WTC11 (cell line): Measurements from ENCODE around the gene BFSP2. TPM values are rescaled to one million over a fixed set of nuclear protein-coding genes. Genes with fewer than 3 reads are reported as not detected.

Experiments
- ATAC-seq: fragments of 200-7000 bp; cut with Tn5 transposase; 2 replicates; pipeline ENCODE4 v1.10.0; 2021; ENCODE audit warnings: mild to moderate bottlenecking, moderate library complexity
- CTCF ChIA-PET: fragments of 300-600 bp; sonication (Branson Sonifier 250); formaldehyde crosslinking; loops from one replicate; lab custom pipeline; 2021; ENCODE audit warnings: antibody characterized with exemption; lab: Charles Lee
- POLR2A ChIA-PET: fragments of 350-600 bp; sonication (Branson Sonifier 250); formaldehyde crosslinking; loops from one replicate; lab custom pipeline; 2021; ENCODE audit warnings: antibody characterized with exemption; lab: Charles Lee
- DNase-seq: peaks from one replicate; pipeline ENCODE4 v3.0.0; 2021; ENCODE audit warnings: low spot score
- H3K27ac Mint-ChIP-seq: 2 replicates; pipeline ENCODE4 v1.8.0; 2021; ENCODE audit warnings: mixed read lengths
- H3K27me3 Mint-ChIP-seq: 2 replicates; pipeline ENCODE4 v1.8.0; 2021; ENCODE audit warnings: low read depth, mild to moderate bottlenecking, moderate library complexity, mixed read lengths
- H3K36me3 Mint-ChIP-seq: 2 replicates; pipeline ENCODE4 v1.8.0; 2021; ENCODE audit warnings: mixed read lengths
- H3K4me1 Mint-ChIP-seq: 2 replicates; pipeline ENCODE4 v1.8.0; 2022; ENCODE audit warnings: mixed read lengths
- H3K4me3 Mint-ChIP-seq: 2 replicates; pipeline ENCODE4 v1.8.0; 2021; ENCODE audit warnings: mild to moderate bottlenecking, moderate library complexity, mixed read lengths
- H3K9me3 Mint-ChIP-seq: 2 replicates; pipeline ENCODE4 v1.8.0; 2021; ENCODE audit warnings: mixed read lengths
- ATF2 ChIP-seq: sonication (generic); formaldehyde crosslinking; IDR thresholded peaks from 2 replicates; pipeline ENCODE4 v1.8.1; 2022; ENCODE audit warnings: low read depth, missing genetic modification reagents, borderline replicate concordance
- FOXJ3 ChIP-seq: sonication (generic); formaldehyde crosslinking; IDR thresholded peaks from 2 replicates; pipeline ENCODE4 v1.9.0; 2021; ENCODE audit warnings: missing genetic modification reagents, mild to moderate bottlenecking, borderline replicate concordance
- JAZF1 ChIP-seq: fragments of 250-450 bp; sonication (Bioruptor Pico); IDR thresholded peaks from 2 replicates; pipeline ENCODE4 v1.9.0; 2021; ENCODE audit warnings: moderate library complexity, mild to moderate bottlenecking, inconsistent platforms
- JUN ChIP-seq: sonication (generic); formaldehyde crosslinking; IDR thresholded peaks from 2 replicates; pipeline ENCODE4 v1.8.0; 2023; ENCODE audit warnings: mild to moderate bottlenecking, missing genetic modification reagents
- MAX ChIP-seq: sonication (generic); formaldehyde crosslinking; IDR thresholded peaks from 2 replicates; pipeline ENCODE4 v1.8.0; 2022; ENCODE audit warnings: mild to moderate bottlenecking, missing genetic modification reagents
- MLX ChIP-seq: sonication (generic); formaldehyde crosslinking; IDR thresholded peaks from 2 replicates; pipeline ENCODE4 v1.8.1; 2023; ENCODE audit warnings: mild to moderate bottlenecking, missing genetic modification reagents, moderate library complexity
- NFATC4 ChIP-seq: fragments of 250-450 bp; sonication (Bioruptor Pico); IDR thresholded peaks from 2 replicates; pipeline ENCODE4 v1.9.0; 2021; ENCODE audit warnings: mild to moderate bottlenecking
- PREB ChIP-seq: sonication (generic); formaldehyde crosslinking; IDR thresholded peaks from 2 replicates; pipeline ENCODE4 v1.8.1; 2022; ENCODE audit warnings: mild to moderate bottlenecking, missing genetic modification reagents, moderate library complexity, borderline replicate concordance
- SP1 ChIP-seq: sonication (generic); formaldehyde crosslinking; conservative IDR thresholded peaks from 2 replicates; pipeline ENCODE4 v1.8.1; 2022; ENCODE audit warnings: missing genetic modification reagents
- TEAD1 ChIP-seq: sonication (generic); formaldehyde crosslinking; IDR thresholded peaks from 2 replicates; pipeline ENCODE4 v1.8.0; 2022; ENCODE audit warnings: mild to moderate bottlenecking, missing genetic modification reagents
- ZBTB21 ChIP-seq: sonication (generic); formaldehyde crosslinking; IDR thresholded peaks from 2 replicates; pipeline ENCODE4 v1.8.1; 2023; ENCODE audit warnings: mild to moderate bottlenecking, missing genetic modification reagents, borderline replicate concordance
- ZBTB43 ChIP-seq: sonication (generic); formaldehyde crosslinking; IDR thresholded peaks from 2 replicates; pipeline ENCODE4 v1.8.1; 2023; ENCODE audit warnings: mild to moderate bottlenecking, missing genetic modification reagents
- ZNF138 ChIP-seq: sonication (generic); formaldehyde crosslinking; conservative IDR thresholded peaks from 2 replicates; pipeline ENCODE4 v1.8.1; 2022; ENCODE audit warnings: mild to moderate bottlenecking, moderate library complexity, missing genetic modification reagents
- ZNF512 ChIP-seq: sonication (generic); formaldehyde crosslinking; IDR thresholded peaks from 2 replicates; pipeline ENCODE4 v1.8.1; 2022; ENCODE audit warnings: missing genetic modification reagents, borderline replicate concordance
- total RNA-seq: library from RNA; stranded (reverse); gene quantifications from 3 replicates; pipeline ENCODE4 v1.2.3, GENCODE V29; 2021

Gene BFSP2
- total RNA-seq, 1 experiment from 2014 or later, result not detected

- no peak for TF ChIP-seq ZNF512 (CRISPR knock-in tag)
- TF ChIP-seq, all 79 proteins: peak for 0
Measured at GRCh38 chr3:133451309-133451708, 51.5 kb downstream of the BFSP2 start (continued).

GRCh38 chr3:133452641-133453319 is 52.9 kb downstream of the BFSP2 start:
- Mint-ChIP-seq H3K4me1 (peaks cover 17% of the 10 kb centered on the region), H3K27ac (no peak overlapping the region), H3K9me3 (no peaks in the 10 kb centered on the region), H3K4me3 (no peak overlapping the region), H3K27me3 (no peaks in the 10 kb centered on the region), H3K36me3 (no peaks in the 10 kb centered on the region)
- DNase-seq (no peak), ATAC-seq (peak; percentile 39; the same call in 1 of the 2 replicates)
- CTCF ChIA-PET, result interaction anchor here (1.7 kb wide), 1 partner anchor 36 kb away, joined by 4 read pairs; no protein-coding TSS in a partner anchor
- TF ChIP-seq SP1 (CRISPR knock-in tag) (no peak), ATF2 (CRISPR knock-in tag) (no peak), TEAD1 (CRISPR knock-in tag) (no peak), MLX (no peak), NFATC4 (CRISPR knock-in tag) (no peak)
- TF ChIP-seq, all 79 proteins: peak for 0
- POLR2A ChIA-PET, result interaction anchor here (0.5 kb wide), 1 partner anchor 46 kb away, joined by 11 read pairs; no protein-coding TSS in a partner anchor

GRCh38 chr3:133453383-133453782 is 53.5 kb downstream of the BFSP2 start:
- ATAC-seq (no peak), DNase-seq (no peak)
- Mint-ChIP-seq H3K4me1 (peaks cover 15% of the 10 kb centered on the region), H3K27ac (no peak overlapping the region), H3K27me3 (no peaks in the 10 kb centered on the region), H3K4me3 (no peak overlapping the region), H3K36me3 (no peaks in the 10 kb centered on the region), H3K9me3 (no peaks in the 10 kb centered on the region)
- CTCF ChIA-PET, result interaction anchor here (0.9 to 1.7 kb wide), 2 partner anchors 36 to 125 kb away, joined by 3 to 4 read pairs; no protein-coding TSS in a partner anchor
- POLR2A ChIA-PET, result no interaction called here
- TF ChIP-seq ZBTB43 (CRISPR knock-in tag) (no peak), JAZF1 (CRISPR knock-in tag) (no peak), JUN (CRISPR knock-in tag) (no peak), PREB (CRISPR knock-in tag) (no peak), ZBTB21 (no peak), MAX (no peak), FOXJ3 (CRISPR knock-in tag) (no peak), ATF2 (CRISPR knock-in tag) (no peak), ZNF138 (no peak)
